Pons (tissue), 1 donor: ENCODE measurements around the gene POC1A.

Source experiments
- DNase-seq: peaks from one replicate; pipeline ENCODE4 v3.0.0-alpha.2; 2016; ENCODE audit warnings: low spot score

The POC1A gene

GRCh38 chr3:52154135-52155094 lies at the start of gene POC1A:
Gene POC1A, minus strand, starts transcription at chr3:52154423. Its CDS starts 51 bp downstream, at chr3:52154372.
- peak; percentile 94 for DNase-seq

- DNase-seq, result no peak
These were observed 49.5 kb upstream of the POC1A start for GRCh38 chr3:52203701-52204100.

GRCh38 chr3:52202384-52203077 lies 48.3 kb upstream of the POC1A start:
- DNase-seq, result peak; percentile 83

- no peak for DNase-seq
These were observed 46.9 kb upstream of the POC1A start for GRCh38 chr3:52200981-52201679.

- no peak for DNase-seq
These were observed 44.7 kb upstream of the POC1A start for GRCh38 chr3:52198643-52199608.

- DNase-seq, result peak; percentile 90
These were observed 43.8 kb upstream of the POC1A start, which contains the start of gene ALAS1 for GRCh38 chr3:52197842-52198625. Gene ALAS1, plus strand, starts transcription at chr3:52198160. Its CDS starts 1,082 bp downstream, at chr3:52199242.

- no peak for DNase-seq
These were observed 43.2 kb upstream of the POC1A start for GRCh38 chr3:52197499-52197841.

- no peak for DNase-seq
These were observed 42.8 kb upstream of the POC1A start for GRCh38 chr3:52196977-52197376.

- no peak for DNase-seq
These were observed 41.7 kb upstream of the POC1A start for GRCh38 chr3:52195823-52196331.

- DNase-seq, result no peak
These were observed 41.0 kb upstream of the POC1A start for GRCh38 chr3:52195291-52195597.

GRCh38 chr3:52194485-52195290 lies 40.5 kb upstream of the POC1A start:
- no peak for DNase-seq

- peak; percentile 80 for DNase-seq
These were observed 38.8 kb upstream of the POC1A start for GRCh38 chr3:52193065-52193464.

GRCh38 chr3:52191663-52192062 lies 37.4 kb upstream of the POC1A start:
- DNase-seq, result no peak

- DNase-seq, result peak; percentile 57
These were observed 36.3 kb upstream of the POC1A start for GRCh38 chr3:52190294-52191074.

- no peak for DNase-seq
These were observed 34.3 kb upstream of the POC1A start for GRCh38 chr3:52188556-52188955.

GRCh38 chr3:52186729-52187128 lies 32.5 kb upstream of the POC1A start:
- no peak for DNase-seq

GRCh38 chr3:52185837-52186236 lies 31.6 kb upstream of the POC1A start:
- no peak for DNase-seq

GRCh38 chr3:52185311-52185710 lies 31.1 kb upstream of the POC1A start:
- DNase-seq, result no peak

GRCh38 chr3:52184690-52185089 lies 30.5 kb upstream of the POC1A start:
- no peak for DNase-seq
